Large intestine (tissue), 3 donors: Measurements from ENCODE around the gene BTBD2. TPM values are rescaled to one million over a fixed set of nuclear protein-coding genes. Genes with fewer than 3 reads are reported as not detected.

Experiments
- DNase-seq, 2 donors: peaks; one replicate each; pipeline versions ENCODE4 v3.0.0 to v3.0.0-alpha.2; 2013
- H3K27ac ChIP-seq: one replicate; pipeline ENCODE4 v1.5.1; 2013; ENCODE audit warnings: low read length
- H3K27me3 ChIP-seq: 2 replicates; pipeline ENCODE4 v1.6.1; 2013; ENCODE audit warnings: low read length; ENCODE audit not compliant: control insufficient read depth, insufficient read depth
- H3K36me3 ChIP-seq: 2 replicates; pipeline ENCODE4 v1.6.1; 2013; ENCODE audit warnings: low read length; ENCODE audit not compliant: control insufficient read depth, insufficient read depth
- H3K4me1 ChIP-seq: one replicate; pipeline ENCODE4 v1.6.1; 2013; ENCODE audit warnings: low read length; ENCODE audit not compliant: control insufficient read depth, insufficient read depth
- H3K4me3 ChIP-seq: one replicate; pipeline ENCODE4 v1.5.1; 2013; ENCODE audit warnings: low read length
- H3K9me3 ChIP-seq: one replicate; pipeline ENCODE4 v1.6.1; 2013; ENCODE audit warnings: mild to moderate bottlenecking, low read depth, low read length, moderate library complexity; ENCODE audit not compliant: control insufficient read depth
- WGBS: methylation state at CpG from one replicate; pipeline ENCODE4 v1.1.5; 2013; ENCODE audit warnings: low lambda C conversion rate; ENCODE audit not compliant: insufficient coverage; 5-methylcytosine and 5-hydroxymethylcytosine counted together
- polyA plus RNA-seq: library from polyadenylated mRNA; unstranded; fragments of 120-200 nt; gene quantifications from one replicate; pipeline ENCODE4 v1.2.1, GENCODE V29; 2013

The BTBD2 gene
- polyA plus RNA-seq, 1 donor: 96.7 TPM

DNA sequence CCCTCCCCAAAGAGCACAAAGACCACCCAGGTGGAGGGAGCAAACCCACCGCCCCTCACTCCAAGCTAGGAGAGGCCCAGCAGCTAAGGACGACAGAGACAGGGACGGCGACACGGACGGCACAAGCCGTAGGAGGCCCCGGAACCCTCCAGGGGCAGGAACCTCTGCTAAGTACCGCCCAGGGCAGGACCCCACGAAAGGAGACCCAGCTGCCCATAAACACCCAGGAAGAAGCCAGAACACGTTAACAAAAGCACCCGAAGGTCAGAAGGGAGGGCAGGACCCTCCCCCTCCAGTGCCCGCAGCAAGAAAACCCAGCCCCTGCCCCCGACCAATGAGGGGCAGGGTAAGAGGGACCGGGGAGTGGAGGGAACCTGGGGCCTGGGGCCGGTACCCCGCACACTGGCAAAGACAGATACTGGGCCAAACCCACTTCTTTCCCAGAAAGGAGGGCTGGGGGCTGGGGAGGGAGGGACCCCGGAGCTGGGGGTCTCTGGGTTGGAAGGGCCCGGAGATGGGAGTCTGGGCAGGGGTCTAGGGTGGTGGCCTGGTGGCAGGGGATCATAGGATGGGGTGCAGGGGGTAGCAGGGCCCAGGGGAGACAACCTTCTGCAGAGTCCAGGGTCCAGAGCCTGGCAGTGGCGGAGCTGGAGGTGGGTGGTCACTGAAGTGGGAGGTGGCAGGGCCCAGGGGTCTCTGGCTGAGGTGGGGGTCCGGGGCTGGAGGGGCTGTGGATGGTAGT, 2.4 kb downstream of the BTBD2 start:
- Histone ChIP-seq H3K4me3 (no peak overlapping the region), H3K27ac (no peak overlapping the region), H3K4me1 (peaks cover 8% of the 10 kb centered on the region), H3K36me3 (peaks cover 12% of the 10 kb centered on the region), H3K9me3 (peaks cover 8% of the 10 kb centered on the region), H3K27me3 (no peaks in the 10 kb centered on the region)
- DNase-seq: no peak
- no CpG with 5 or more reads among the region's 21 CpGs for WGBS

DNA sequence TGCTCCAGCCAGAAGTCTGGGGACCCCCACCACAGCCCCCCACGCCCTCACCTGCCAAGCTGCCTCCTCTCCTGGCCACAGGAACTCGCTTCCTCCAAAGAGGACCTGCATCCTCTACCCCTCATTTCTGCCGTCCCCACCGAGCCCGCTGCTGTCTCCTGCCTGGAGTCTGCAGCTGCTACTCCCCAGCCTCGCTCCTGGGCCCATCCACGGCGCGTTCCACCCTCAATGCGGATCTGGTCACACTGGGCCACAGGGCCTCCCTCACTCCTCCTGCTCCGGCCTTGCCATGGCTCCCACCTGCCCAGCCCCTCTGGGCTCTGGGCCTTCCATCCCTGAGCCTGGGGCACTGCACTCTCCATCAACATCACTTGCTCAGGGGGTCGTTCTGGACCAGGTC, 4.3 kb downstream of the BTBD2 start:
- WGBS: no CpG with 5 or more reads among the region's 12 CpGs

DNA sequence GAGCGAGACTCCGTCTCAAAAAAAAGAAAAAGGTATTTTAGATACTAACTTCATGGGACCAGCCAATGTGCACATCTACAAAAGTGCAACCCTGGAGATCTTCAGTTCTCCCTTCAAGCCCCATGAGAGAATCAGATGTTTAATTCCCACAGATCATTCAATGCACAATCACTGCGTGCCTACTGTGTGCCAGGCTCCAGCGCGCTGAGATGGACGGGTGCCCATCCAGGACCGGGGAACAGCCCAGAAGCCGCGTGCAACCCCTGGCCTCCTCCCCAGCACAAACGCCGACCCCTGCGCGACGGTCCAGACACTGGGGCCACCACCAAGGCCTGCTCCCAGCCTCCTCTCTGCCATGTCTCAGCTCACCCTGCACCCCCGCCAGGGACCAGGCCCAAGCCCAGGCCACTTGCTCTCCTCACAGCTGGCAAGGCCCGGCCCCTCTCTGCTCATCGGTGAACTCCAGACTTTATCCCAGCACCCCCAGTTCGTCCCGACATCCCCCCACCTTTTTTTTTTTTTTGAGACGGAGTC, 5.3 kb downstream of the BTBD2 start:
- Histone ChIP-seq H3K27me3 (no peaks in the 10 kb centered on the region), H3K4me3 (no peak overlapping the region), H3K36me3 (peaks cover 12% of the 10 kb centered on the region), H3K27ac (no peak overlapping the region), H3K9me3 (peaks cover 8% of the 10 kb centered on the region), H3K4me1 (peaks cover 4% of the 10 kb centered on the region)
- no CpG with 5 or more reads among the region's 20 CpGs for WGBS
- DNase-seq: no peak

More for the DNA sequence above, 4.3 kb downstream of the BTBD2 start:
- peaks cover 5% of the 10 kb centered on the region for H3K4me1 ChIP-seq
- peaks cover 8% of the 10 kb centered on the region for H3K9me3 ChIP-seq
- H3K27me3 ChIP-seq: no peaks in the 10 kb centered on the region
- H3K4me3 ChIP-seq: no peak overlapping the region
- H3K27ac ChIP-seq: no peak overlapping the region
- H3K36me3 ChIP-seq: peaks cover 12% of the 10 kb centered on the region
- no peak for DNase-seq

DNA sequence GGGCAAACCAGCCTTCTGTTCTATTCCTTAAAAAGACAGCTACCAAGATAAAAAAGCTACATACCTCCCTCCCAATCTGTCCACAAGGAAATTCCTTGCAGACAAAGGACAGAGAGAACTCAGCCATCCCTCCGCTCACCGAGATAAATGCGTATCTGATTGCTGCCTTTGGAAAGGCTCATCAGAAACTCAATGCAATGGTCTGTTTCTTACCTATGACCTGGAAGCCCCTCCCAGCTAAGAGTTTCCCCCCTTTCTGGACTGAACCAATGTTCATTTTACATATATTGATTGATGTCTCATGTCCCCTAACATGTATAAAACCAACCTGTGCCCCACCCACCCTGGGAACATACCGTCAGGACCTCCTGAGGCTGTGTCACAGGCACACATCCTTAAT, 11.6 kb downstream of the BTBD2 start:
- H3K4me1 ChIP-seq: no peaks in the 10 kb centered on the region
- H3K36me3 ChIP-seq: peaks cover 29% of the 10 kb centered on the region
- H3K4me3 ChIP-seq: no peak overlapping the region
- H3K9me3 ChIP-seq: peaks cover 4% of the 10 kb centered on the region
- no peaks in the 10 kb centered on the region for H3K27me3 ChIP-seq
- WGBS: 100% methylated on average over 1 of the region's 4 CpGs
- DNase-seq: no peak
- no peak overlapping the region for H3K27ac ChIP-seq

DNA sequence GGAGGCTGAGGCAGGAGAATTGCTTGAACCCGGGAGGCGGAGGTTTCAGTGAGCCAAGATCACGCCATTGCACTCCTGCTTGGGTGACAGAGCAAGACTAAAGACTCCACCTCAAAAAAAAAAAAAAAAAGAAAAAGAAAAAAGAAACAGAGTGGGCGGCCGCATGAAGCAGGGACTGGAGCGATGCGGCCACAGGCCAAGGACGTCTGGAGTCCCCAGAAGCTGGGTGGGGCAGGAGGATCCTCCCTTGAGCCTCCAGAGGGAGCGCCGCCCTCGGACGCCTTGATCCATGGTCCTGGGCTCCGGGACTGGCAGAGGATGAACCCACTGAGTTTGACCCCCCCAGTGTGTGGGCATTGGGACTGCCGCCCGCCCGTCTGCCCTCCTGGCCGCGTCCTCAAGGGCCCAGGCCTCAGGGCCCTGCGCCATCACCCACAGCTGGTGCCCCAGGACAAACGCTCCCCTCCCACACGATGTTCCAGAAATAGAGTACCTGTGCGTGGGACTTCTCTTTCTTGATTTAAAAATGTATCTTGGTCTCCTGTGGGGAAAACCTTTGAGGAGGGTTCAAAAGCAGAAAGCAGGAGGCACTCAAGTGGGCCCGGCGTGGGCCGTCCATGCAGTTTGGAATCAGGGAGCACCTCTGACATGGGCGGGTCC, 15.5 kb downstream of the BTBD2 start:
- WGBS: 93% methylated on average over 3 of the region's 26 CpGs
- H3K36me3 ChIP-seq: peaks cover 45% of the 10 kb centered on the region

DNA sequence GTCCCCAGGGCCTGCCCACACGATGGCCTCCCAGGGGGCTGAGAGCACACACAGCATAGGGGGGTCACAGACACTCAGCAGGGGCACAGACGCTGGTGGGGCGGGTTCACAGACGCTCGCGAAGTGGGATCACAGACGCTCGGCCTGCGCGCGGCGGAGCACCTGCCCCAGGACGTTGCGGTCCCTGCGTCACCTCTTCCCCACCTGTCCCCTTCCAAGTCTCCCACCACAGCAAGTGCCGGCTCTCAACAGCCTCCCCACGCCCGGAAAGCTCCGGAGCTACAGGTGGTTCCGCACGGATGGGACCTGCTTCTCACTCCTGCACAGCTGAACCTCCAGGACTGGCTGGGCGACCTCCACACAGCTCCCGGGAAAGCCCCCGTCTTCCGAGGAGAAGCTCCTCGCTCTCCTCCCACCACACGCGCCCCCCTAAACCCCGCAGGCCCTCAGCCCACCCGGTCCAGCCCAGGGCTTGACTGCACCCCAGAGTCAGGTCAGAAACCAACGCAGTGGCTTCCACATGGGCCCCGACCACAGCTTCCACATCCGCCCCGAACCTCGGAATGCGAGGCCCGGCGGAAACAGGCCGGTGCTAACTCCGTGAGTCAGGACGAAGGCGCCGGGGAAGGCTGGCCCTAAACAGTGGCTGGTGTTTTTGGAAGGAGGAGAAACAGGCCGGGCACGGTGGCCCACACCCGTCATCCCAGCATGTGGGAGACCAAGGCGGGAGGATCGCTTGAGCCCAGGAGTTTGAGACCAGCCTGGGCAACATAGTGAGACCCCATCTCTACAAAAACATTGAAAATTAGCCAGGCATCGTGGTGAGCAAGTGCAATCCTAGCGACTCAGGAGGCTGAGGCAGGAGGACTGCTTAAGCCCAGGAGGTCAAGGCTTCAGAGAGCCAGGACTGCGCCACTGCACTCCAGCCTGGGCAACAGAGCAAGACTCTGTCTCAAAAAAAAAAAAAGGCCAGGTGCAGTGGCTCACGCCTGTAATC, 16.5 kb downstream of the BTBD2 start:
- Histone ChIP-seq H3K4me1 (no peaks in the 10 kb centered on the region), H3K36me3 (peaks cover 45% of the 10 kb centered on the region), H3K9me3 (peaks cover 5% of the 10 kb centered on the region), H3K4me3 (no peak overlapping the region), H3K27me3 (no peaks in the 10 kb centered on the region), H3K27ac (no peak overlapping the region)
- DNase-seq: no peak
- WGBS: no CpG with 5 or more reads among the region's 52 CpGs

More for the DNA sequence above, 15.5 kb downstream of the BTBD2 start:
- Histone ChIP-seq H3K27ac (no peak overlapping the region), H3K27me3 (no peaks in the 10 kb centered on the region), H3K4me3 (no peak overlapping the region), H3K9me3 (peaks cover 5% of the 10 kb centered on the region), H3K4me1 (no peaks in the 10 kb centered on the region)
- DNase-seq: no peak

DNA sequence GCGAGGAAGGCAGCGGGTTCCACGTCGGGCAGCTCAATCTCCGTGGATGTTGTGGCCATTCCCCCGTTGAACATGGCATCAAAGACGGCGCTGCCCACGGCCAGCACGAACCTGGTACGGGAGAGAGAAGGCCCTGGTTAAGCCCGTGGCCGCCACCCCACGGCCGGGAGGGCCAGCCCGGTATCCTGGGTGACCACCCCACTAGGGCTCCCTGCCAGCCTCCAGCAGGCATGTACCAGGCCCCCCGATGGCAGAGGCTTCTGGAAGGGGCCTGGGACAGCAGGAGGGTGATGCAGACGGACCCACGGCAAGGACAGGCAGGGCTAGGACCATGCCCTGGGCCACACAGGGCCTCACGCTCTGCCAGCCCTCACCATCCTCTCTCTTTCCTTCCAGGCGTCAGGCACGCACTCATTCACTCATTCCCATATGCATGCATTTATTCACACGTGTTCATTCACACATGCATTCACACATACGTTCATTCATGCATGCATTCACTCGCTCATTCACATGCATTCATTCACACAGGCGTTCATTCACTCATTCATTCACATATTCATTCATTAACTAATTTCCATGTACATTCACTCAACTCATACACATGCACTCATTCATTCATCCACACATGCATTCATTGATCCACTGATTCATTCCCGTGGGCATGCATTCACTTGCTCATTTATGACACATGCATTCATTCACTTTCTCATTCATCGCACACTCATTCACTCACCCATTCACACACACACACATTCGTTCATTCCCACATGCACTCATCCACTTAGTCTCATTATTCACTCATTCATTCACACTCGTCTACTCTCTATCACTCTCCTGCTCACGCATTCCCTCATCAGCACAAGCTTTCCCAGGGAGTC, 17.9 kb downstream of the BTBD2 start:
- peaks cover 49% of the 10 kb centered on the region for H3K36me3 ChIP-seq
- H3K27ac ChIP-seq: no peak overlapping the region
- no peak for DNase-seq
- no peak overlapping the region for H3K4me3 ChIP-seq
- no peaks in the 10 kb centered on the region for H3K27me3 ChIP-seq
- 100% methylated on average over 6 of the region's 31 CpGs for WGBS
- H3K9me3 ChIP-seq: peaks cover 9% of the 10 kb centered on the region
- H3K4me1 ChIP-seq: no peaks in the 10 kb centered on the region

DNA sequence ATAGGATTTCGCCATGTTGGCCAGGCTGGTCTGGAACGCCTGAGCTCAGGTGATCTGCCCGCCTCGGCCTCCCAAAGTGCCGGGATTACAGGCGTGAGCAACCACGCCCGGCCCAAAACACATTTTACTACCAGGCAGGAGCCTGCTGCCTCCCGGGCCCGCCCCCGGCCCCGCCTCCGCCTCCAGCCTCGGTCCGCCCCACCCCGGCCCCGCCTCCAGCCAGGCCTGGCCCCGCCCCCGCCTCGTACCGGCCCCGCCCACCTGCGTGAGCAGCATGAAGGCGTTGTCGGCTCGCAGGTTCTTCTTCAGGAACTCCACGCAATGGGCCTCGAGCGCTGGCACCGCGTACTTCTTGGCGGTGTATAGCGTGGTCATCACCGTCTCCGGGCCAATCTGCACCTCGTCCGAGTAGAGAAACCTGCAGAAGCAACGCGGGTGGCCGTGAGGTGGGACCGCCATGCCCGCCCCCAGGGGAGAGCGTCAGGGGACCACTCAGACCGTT, 22.7 kb downstream of the BTBD2 start:
- no CpG with 5 or more reads among the region's 44 CpGs for WGBS
- no peak overlapping the region for H3K27ac ChIP-seq
- no peaks in the 10 kb centered on the region for H3K4me1 ChIP-seq
- H3K9me3 ChIP-seq: peaks cover 12% of the 10 kb centered on the region
- H3K36me3 ChIP-seq: peaks cover 56% of the 10 kb centered on the region
- no peak overlapping the region for H3K4me3 ChIP-seq
- H3K27me3 ChIP-seq: no peaks in the 10 kb centered on the region
- DNase-seq: no peak

DNA sequence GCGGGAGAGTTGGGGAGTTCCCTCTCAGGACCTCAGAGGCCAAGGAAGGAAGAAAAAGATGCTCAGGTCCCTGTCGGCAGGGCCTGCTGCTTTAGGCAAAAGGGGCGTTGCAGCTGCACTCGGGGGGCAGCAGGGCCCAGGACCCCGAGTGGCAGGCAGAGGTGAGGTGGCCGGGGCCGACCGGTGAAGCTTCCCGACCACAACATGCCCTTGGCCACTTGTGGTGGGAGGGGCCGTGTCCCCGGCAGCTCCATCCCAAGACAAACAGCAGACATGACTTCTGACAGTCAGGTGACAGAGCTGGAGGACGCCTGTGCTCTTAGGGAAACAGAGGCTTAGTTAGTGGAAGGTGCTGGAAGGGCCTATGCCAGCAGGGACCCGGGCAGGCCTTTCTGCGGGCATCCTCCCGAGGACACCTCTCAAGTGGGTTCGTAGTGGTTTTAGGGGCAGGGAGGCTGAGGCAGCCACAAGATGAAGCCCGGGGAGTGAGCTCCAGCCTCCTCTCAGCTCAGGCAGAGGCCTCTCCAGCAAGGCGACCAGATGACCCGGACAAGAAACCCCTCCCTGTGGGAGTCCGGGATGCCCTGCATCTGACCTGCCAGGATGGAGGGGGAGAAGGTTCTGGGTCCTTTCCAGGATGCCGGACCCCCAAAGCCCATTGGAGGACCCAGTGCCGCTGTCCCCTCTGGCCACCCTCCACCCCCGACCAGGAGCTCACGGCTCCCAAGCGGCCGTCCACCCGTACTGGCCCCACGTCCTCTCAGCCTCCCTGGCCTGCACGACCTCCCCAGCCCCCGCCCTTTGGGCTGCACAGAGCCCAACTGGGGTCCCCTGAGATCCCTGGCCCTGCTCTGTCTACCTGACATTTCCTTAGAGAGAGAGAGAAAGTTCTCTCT, 24.2 kb downstream of the BTBD2 start:
- Histone ChIP-seq H3K4me1 (no peaks in the 10 kb centered on the region), H3K27me3 (no peaks in the 10 kb centered on the region), H3K36me3 (peaks cover 67% of the 10 kb centered on the region), H3K4me3 (no peak overlapping the region), H3K9me3 (peaks cover 11% of the 10 kb centered on the region), H3K27ac (no peak overlapping the region)
- no peak for DNase-seq
- no CpG with 5 or more reads among the region's 30 CpGs for WGBS
